GM19193 (cell line): ENCODE data around the gene SNX12.

ENCODE experiments used
- POLR2A ChIP-seq: IDR thresholded peaks from 4 replicates; pipeline ENCODE4 v1.6.1; 2011; ENCODE audit not compliant: insufficient read depth, insufficient read length; ENCODE audit errors: extremely low read depth

Gene SNX12

DNA sequence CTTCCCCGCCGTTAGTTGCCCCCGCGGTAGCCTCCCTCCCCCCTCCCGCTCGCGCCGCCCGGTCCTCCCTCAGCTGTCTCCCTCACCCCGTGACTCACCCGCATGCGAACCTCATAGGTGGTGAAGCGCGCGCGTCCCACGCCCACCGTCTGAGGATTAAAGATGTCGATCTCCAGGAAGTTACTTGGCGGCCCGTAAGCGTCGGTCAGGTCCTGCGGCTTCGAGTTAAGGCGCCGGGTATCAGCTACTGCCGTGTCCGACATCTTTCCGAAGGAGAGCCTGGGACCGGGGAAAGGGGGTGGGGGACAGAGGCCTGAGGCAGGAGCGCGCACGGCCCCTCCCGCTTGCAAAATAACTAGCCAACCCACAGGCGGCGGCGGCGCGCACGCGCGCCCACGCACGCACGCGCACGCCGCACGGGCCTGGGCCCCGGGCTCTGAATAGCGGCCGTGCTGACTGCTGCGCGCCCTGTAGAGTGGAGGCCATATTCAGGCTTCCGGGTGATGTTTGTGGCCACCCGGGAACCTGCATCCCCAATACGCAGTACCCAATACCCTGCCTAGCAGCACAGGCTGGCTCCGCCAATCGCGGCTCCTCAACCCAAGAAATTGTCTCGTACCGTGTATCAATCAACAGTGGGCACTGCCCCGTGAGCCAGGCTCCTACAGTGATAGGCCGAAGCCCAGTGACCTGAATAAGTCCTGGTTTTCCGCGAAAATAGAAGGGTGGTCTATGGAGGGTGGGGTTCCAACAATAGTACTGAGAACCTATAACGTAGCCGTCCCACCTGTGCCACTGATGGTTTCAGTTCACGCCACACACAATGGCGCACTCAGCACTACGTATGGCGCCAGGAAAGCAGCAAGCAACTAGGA is at the start of gene SNX12:
Gene SNX12, minus strand, starts transcription at position 291 of the 875 bp plus-strand sequence. Its CDS starts 28 bp downstream, at position 263.
- TF ChIP-seq POLR2A = peak; percentile 70

DNA sequence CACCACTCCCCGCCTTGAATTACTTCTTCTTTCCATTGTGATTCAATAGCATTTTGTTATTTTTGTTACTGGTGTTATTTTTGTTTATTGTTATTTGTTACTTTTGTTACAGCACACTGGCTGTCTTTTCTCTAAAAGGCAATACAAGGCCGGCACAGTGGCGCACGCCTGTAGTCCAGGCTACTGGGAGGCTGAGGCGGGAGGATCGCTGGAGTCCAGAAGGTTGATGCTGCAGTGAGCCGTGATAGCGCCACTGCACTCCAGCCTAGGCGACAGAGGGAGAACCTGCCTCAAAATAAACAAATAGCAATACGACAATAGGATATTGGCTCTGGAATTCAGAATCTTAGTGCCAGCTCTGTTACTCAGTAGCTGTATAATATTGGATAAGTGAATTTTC is 49.2 kb upstream of the SNX12 start:
- no peak for TF ChIP-seq POLR2A

- TF ChIP-seq POLR2A = no peak
Measured at GRCh38 chrX:71111921-71112431, 43.8 kb upstream of the SNX12 start.

DNA sequence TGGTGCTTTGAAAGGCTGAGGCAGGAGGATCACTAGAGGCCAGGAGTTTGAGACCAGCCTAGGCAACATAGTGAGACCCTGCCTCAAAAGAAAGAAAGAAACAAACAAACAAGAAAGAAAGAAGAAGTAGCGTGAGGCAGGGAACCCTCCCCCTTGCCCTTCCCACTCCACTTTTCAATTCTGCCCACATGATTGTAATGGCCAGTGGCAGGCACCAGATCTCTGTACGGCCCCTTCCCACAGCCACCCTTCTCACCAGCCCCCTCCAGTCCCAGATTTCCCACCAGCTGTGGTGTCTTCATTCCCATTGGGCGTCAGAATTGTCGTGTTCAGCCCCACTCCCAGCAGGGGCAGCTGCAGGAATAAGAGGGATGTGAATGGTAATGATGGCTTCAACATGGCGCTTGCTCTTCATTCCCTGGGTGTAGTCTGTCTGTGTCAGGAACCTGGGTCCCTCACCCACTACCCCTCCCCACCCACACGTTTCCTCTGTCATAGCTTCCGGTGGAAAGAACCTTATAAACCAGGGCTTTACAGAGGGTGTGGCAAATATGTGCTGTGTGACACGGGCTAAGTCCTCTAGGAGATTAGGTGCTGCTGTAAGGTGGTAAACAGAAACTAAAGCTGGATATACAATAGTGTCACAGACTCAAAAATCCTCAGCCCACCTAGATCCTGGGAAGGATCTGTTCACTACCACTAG is 43.2 kb upstream of the SNX12 start, which contains the start of gene IL2RG:
Gene IL2RG, minus strand, starts transcription at position 437 of the 703 bp plus-strand sequence. Its CDS starts 38 bp downstream, at position 399.
- peak; percentile 86 for TF ChIP-seq POLR2A

DNA sequence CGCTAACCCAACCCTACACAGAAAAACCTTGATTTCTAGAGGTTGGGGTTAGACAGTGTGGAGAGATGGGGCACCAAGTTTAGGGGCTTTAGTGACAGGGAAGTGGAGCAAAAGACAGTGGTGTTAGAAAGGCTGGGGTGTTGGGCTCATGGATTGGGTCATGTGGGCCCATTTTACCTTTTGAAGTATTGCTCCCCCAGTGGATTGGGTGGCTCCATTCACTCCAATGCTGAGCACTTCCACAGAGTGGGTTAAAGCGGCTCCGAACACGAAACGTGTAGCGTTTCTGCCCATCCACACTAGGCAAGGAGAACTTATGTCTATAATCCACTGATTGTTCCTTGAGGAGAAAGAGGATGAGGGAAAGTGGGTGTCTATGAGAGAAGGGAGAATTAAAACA is 40.9 kb upstream of the SNX12 start:
- no peak for TF ChIP-seq POLR2A

DNA sequence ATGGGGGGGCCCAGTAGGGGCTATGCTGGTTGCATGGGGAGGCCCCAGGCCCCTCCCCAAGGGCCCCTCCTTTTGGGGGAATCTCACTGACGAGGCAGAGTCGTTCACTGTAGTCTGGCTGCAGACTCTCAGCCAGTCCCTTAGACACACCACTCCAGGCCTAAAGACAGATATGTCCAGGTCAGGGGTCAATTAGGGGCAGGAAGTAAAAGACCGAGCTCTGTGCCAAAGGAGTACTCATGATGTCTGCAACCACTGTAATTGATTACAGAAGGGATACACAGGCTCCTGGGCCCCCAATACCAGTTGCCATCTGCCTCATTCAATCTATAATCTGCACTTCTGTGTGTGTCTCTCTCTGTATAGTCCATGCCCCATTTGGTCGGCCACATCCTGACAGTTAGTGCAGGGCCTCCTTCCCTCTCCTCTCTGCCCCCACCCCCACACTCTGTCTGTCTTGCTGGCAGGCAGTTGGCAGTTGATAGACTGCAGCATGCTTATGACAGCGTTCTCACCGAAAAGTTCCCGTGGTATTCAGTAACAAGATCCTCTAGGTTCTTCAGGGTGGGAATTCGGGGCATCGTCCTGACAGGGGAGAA is 39.7 kb upstream of the SNX12 start:
- TF ChIP-seq POLR2A = no peak

DNA sequence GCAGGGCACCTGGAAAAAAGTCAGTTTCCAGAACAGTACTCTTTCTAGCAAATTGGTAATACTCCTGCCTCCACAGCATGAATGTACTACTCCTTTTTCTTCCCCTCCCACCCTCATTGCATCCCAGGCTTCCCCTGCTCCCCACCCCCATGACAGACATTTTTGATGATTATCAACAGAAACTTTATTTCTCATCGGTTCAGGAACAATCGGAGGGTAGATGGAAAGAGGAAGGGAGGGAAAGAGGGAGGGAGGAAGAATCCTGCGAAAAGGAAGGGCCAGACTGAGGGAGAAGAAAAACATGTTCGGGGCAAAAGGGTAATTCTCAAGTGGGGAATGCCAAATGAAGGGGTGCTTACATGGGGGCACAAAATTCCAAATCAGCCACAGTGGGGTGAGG is 39.1 kb upstream of the SNX12 start:
- TF ChIP-seq POLR2A = no peak

DNA sequence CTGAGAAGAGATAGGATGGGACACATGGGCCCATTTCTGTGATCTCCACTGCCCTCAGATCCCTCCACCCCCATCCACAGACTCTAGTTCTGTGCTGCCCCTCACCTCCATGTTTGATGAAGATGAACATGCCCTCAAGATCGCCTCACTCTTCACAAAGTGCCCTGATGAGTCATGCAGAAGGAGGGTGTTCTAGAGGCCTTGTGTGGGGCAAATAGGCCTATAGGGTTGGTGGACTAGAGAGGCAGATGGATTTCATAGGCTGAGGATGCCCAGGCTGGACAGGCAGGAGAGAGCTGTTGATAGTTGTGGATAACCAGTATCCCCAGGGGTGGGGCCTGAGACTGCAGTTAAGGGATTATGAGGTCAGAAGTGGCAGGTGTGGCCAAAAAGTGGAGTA is 38.3 kb upstream of the SNX12 start, which contains the start of gene CXorf65:
Gene CXorf65, minus strand, starts transcription at position 314 of the 400 bp plus-strand sequence. Its CDS starts 184 bp downstream, at position 130.
- no peak for TF ChIP-seq POLR2A

- no peak for TF ChIP-seq POLR2A
Measured at GRCh38 chrX:71105628-71106027, 37.5 kb upstream of the SNX12 start.

DNA sequence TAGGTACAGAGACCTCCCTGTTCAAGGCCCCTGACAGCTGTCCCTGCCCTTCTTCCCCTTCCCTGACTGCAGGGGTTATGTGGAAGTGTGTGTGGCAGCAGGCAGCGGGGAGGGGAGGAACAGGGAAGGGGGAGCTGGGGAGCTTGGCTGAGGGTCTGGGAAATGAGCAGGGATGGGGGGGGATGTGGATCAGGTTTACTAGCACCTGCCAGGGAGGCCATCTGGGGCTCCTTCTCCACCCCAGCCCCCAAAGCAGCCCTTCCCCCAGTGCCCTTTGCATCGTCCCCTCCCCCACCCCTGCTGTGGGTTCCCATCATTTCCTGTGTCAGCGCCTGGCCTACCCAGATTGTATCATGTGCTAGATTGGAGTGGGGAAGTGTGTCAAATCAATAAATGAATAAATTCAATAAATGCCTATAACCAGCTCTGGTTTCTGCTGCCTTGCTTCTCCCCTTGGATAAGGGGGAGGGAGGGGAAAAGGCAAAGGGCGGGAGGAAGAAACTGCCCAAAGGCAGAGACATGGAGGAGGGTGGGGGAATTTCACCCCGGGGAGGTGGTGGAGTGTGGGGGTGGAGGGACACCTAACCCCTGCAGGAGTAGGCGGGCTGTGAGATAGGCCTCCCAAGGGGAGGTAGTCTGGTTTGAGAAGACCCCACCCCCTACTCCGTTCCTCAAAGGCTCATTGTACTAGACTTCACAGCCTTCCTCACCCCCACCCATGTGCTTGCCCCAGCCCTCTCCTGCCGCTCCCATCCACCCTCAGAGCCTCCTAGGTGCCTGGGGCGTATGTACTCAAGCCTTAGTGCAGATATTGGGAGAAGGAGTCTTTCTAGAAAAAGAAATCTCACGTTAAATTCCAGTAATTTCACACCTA is 35.2 kb upstream of the SNX12 start:
- TF ChIP-seq POLR2A = no peak

DNA sequence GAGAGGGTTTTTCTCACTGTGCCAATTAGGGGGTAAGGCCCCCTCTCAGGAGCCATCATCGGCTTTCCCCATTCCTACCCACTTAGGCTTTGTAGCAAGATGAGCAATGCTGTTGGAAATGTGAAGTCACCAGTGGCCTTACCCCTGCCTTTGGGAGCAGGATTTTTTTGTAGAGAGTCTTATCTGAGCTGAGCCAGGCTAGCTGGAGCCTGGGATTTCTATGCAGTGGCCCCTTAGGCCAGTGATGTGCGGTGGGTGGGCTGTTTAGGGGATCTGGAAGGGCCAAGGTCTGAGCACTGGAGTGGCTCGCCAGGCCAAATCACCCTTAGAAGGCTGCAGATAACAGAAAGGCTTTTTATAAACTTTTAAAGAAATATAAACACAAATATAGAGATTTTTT is 34.2 kb upstream of the SNX12 start:
- TF ChIP-seq POLR2A = no peak

DNA sequence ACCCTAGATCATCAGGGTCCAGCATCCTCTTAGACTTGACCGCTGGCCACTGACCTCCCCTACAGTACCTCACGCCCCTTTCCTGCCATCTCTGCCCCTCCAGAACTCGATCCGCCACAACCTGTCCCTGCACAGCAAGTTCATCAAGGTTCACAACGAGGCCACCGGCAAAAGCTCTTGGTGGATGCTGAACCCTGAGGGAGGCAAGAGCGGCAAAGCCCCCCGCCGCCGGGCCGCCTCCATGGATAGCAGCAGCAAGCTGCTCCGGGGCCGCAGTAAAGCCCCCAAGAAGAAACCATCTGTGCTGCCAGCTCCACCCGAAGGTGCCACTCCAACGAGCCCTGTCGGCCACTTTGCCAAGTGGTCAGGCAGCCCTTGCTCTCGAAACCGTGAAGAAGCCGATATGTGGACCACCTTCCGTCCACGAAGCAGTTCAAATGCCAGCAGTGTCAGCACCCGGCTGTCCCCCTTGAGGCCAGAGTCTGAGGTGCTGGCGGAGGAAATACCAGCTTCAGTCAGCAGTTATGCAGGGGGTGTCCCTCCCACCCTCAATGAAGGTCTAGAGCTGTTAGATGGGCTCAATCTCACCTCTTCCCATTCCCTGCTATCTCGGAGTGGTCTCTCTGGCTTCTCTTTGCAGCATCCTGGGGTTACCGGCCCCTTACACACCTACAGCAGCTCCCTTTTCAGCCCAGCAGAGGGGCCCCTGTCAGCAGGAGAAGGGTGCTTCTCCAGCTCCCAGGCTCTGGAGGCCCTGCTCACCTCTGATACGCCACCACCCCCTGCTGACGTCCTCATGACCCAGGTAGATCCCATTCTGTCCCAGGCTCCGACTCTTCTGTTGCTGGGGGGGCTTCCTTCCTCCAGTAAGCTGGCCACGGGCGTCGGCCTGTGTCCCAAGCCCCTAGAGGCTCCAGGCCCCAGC is 32.7 kb upstream of the SNX12 start:
- TF ChIP-seq POLR2A = no peak

- TF ChIP-seq POLR2A = no peak
Measured at GRCh38 chrX:71099736-71100135, 31.6 kb upstream of the SNX12 start.
